ENCODE measurements around the gene SLC25A6. TPM values are rescaled to one million over a fixed set of nuclear protein-coding genes. Genes with fewer than 3 reads are reported as not detected.

Gene SLC25A6
- 266 and 298 TPM in 2 replicates for total RNA-seq

GRCh38 chrX:1391707-1392375, at the start of gene SLC25A6:
SLC25A6 (minus strand) TSS chrX:1392113; CDS start chrX:1392009, 104 bp downstream.

DNA sequence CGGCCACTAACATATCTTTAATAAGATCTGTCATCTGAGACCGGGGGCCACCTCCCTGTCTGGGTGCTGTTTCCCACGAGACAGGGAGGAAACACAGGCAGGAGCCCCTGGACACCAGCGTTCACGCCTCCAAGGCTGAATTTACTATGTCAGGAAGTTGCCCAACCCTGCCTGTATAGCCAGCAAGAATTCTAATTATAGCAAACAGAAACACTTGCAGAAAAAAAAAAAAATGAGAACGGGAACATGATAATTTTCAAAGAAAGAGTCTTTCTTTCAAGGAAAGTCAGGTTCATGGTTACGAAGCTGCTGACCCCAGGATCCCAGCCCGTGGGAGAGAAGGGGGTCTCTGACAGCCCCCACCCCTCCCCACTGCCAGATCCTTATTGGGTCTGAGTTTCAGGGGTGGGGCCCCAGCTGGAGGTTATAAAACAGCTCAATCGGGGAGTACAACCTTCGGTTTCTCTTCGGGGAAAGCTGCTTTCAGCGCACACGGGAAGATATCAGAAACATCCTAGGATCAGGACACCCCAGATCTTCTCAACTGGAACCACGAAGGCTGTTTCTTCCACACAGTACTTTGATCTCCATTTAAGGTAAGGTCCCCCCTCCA, 55.5 kb downstream of the SLC25A6 start, which contains the start of gene IL3RA:
TSS of gene IL3RA (plus strand) at position 455 of the 613 bp plus-strand sequence. CDS start 4,981 bp downstream, outside the sequence.

Other genes starting within 250 kb of the SLC25A6 start
- not detected in 2 replicates for gene CRLF2, start 179.5 kb downstream of the SLC25A6 start, total RNA-seq
- gene CSF2RA, start 123.3 kb downstream of the SLC25A6 start, total RNA-seq, result not detected in 2 replicates
- not detected in 2 replicates for gene IL3RA, start 55.3 kb downstream of the SLC25A6 start, total RNA-seq
- gene ASMTL, start 60.8 kb upstream of the SLC25A6 start, total RNA-seq, result 30.8 and 44.7 TPM in 2 replicates
- not detected in 2 replicates for gene P2RY8, start 145.1 kb upstream of the SLC25A6 start, total RNA-seq
- 19.9 and 21.4 TPM in 2 replicates for gene AKAP17A, start 199.5 kb upstream of the SLC25A6 start, total RNA-seq
- not detected in 2 replicates for gene ASMT, start 222.9 kb upstream of the SLC25A6 start, total RNA-seq

Measured in myometrial cell (primary cell).